Measurements from ENCODE around the gene RARB. TPM values are rescaled to one million over a fixed set of nuclear protein-coding genes. Genes with fewer than 3 reads are reported as not detected.

The RARB gene
- polyA plus RNA-seq, 10 donors, result 11.4 to 19.1 (median 14.9) TPM

GRCh38 chr3:25547943-25548674 is 120.0 kb downstream of the RARB start:
- no peak for DNase-seq

- no peak for DNase-seq
Measured at GRCh38 chr3:25548836-25549235, 120.8 kb downstream of the RARB start.

GRCh38 chr3:25552251-25552650 is 124.2 kb downstream of the RARB start:
- no peak for DNase-seq

- DNase-seq, result no peak
Measured at GRCh38 chr3:25554376-25554775, 126.3 kb downstream of the RARB start.

- peak; percentile 61 to 83 (median 69) for DNase-seq
Measured at GRCh38 chr3:25555695-25556437, 127.8 kb downstream of the RARB start.

- DNase-seq, result peak in 1 of 3 donors; percentile 59
Measured at GRCh38 chr3:25556447-25556846, 128.4 kb downstream of the RARB start.

GRCh38 chr3:25557694-25558093 is 129.6 kb downstream of the RARB start:
- DNase-seq, result no peak

GRCh38 chr3:25558121-25558520 is 130.1 kb downstream of the RARB start:
- peak; percentile 70 to 82 (median 71) for DNase-seq

- peak in 1 of 3 donors; percentile 62 for DNase-seq
Measured at GRCh38 chr3:25558796-25559195, 130.7 kb downstream of the RARB start.

GRCh38 chr3:25563601-25564000 is 135.5 kb downstream of the RARB start:
- no peak for DNase-seq

GRCh38 chr3:25564075-25564474 is 136.0 kb downstream of the RARB start:
- no peak for DNase-seq

GRCh38 chr3:25565807-25566206 is 137.7 kb downstream of the RARB start:
- DNase-seq, result no peak

- DNase-seq, result no peak
Measured at GRCh38 chr3:25566358-25566920, 138.4 kb downstream of the RARB start.

GRCh38 chr3:25567388-25567787 is 139.3 kb downstream of the RARB start:
- DNase-seq, result peak in 1 of 3 donors; percentile 71

GRCh38 chr3:25567806-25568524 is 139.9 kb downstream of the RARB start:
- DNase-seq, result no peak

GRCh38 chr3:25568525-25569078 is 140.5 kb downstream of the RARB start:
- no peak for DNase-seq

GRCh38 chr3:25571285-25571684 is 143.2 kb downstream of the RARB start:
- no peak for DNase-seq

GRCh38 chr3:25572336-25572735 is 144.3 kb downstream of the RARB start:
- no peak for DNase-seq

- no peak for DNase-seq
Measured at GRCh38 chr3:25572919-25573385, 144.9 kb downstream of the RARB start.

- peak in 1 of 3 donors; percentile 71 for DNase-seq
Measured at GRCh38 chr3:25573386-25574171, 145.5 kb downstream of the RARB start.

All from muscle of back (tissue), 11 donors.